Spleen (tissue), 11 donors: Measurements from ENCODE around the gene SP6. TPM values are rescaled to one million over a fixed set of nuclear protein-coding genes. Genes with fewer than 3 reads are reported as not detected.

Experiments used
- DNase-seq: peaks from one replicate; pipeline ENCODE4 v3.0.0-alpha.2; 2020
- H3K27ac ChIP-seq, 8 donors: fragments of 200-600 bp; sonication (generic) in 7 of 8; 1 replicate in 4 of 8; 2 replicates in 4 of 8; pipeline versions ENCODE4 v1.5.0 to v1.8.0; 2016 to 2021; ENCODE audit warnings: inconsistent platforms in 4 of 8, mild to moderate bottlenecking in 4 of 8, moderate library complexity in 1 of 8
- H3K27me3 ChIP-seq, 7 donors: fragments of 200-600 bp; sonication (generic) in 6 of 7; replicated peaks in 1 of 7; 1 replicate in 4 of 7; 2 replicates in 3 of 7; pipeline versions ENCODE4 v1.5.0 to v1.8.0; 2016 to 2021; ENCODE audit warnings: inconsistent platforms in 3 of 7, mild to moderate bottlenecking in 1 of 7
- H3K36me3 ChIP-seq, 6 donors: fragments of 200-600 bp; sonication (generic) in 5 of 6; 1 replicate in 4 of 6; 2 replicates in 2 of 6; pipeline versions ENCODE4 v1.5.0 to v1.8.0; 2016 to 2021; ENCODE audit warnings: inconsistent platforms in 2 of 6
- H3K4me1 ChIP-seq, 6 donors: fragments of 200-600 bp; sonication (generic) in 5 of 6; 1 replicate in 3 of 6; 2 replicates in 3 of 6; pipeline versions ENCODE4 v1.5.0 to v1.8.0; 2016 to 2021; ENCODE audit warnings: inconsistent platforms in 3 of 6
- H3K4me3 ChIP-seq, 8 donors: fragments of 200-600 bp; sonication (generic) in 7 of 8; 1 replicate in 4 of 8; 2 replicates in 4 of 8; pipeline versions ENCODE4 v1.5.0 to v1.8.0; 2016 to 2021; ENCODE audit warnings: inconsistent platforms in 4 of 8, mild to moderate bottlenecking in 4 of 8, moderate library complexity in 2 of 8
- H3K9me3 ChIP-seq, 8 donors: fragments of 200-600 bp; sonication (generic) in 7 of 8; 1 replicate in 4 of 8; 2 replicates in 4 of 8; pipeline versions ENCODE4 v1.5.0 to v1.8.0; 2016 to 2021; ENCODE audit warnings: inconsistent platforms in 4 of 8
- CTCF ChIP-seq, 11 experiments: fragments of 200-600 bp in 7 of 11; fragments of 450-650 bp in 4 of 11; sonication (generic) in 4 of 11; IDR thresholded peaks in 8 of 11; conservative IDR thresholded peaks in 3 of 11; 1 replicate in 7 of 11; 2 replicates in 4 of 11; pipeline versions ENCODE4 v1.4.0 to v1.8.0; 2016 to 2021; ENCODE audit warnings: antibody characterized with exemption in 11 of 11, inconsistent platforms in 4 of 11, mild to moderate bottlenecking in 1 of 11
- POLR2A ChIP-seq, 3 donors: fragments of 450-650 bp; IDR thresholded peaks; one replicate each; pipeline ENCODE4 v1.5.1; 2017; ENCODE audit warnings: antibody characterized with exemption in 3 of 3, mild to moderate bottlenecking in 1 of 3
- POLR2AphosphoS5 ChIP-seq, 3 donors: sonication (generic); formaldehyde crosslinking; IDR thresholded peaks; one replicate each; pipeline ENCODE4 v1.5.1; 2017; ENCODE audit warnings: antibody characterized with exemption in 3 of 3
- WGBS, 5 donors: extraction: QIAGEN DNeasy Blood & Tissue Kit in 3 of 5; methylation state at CpG; one replicate each; pipeline versions ENCODE4 v1.1.5 to v1.1.7; 2013 to 2018; 5-methylcytosine and 5-hydroxymethylcytosine counted together
- intact Hi-C: fragments of 100-400 bp; cut with DNase I; formaldehyde crosslinking; loops from one replicate; pipeline ENCODE4 v1.15.0; 2023; ENCODE audit warnings: low total_unique reads
- polyA plus RNA-seq, 3 donors: library from polyadenylated mRNA; stranded (reverse); fragments of 200-250 nt; gene quantifications; one replicate each; pipeline ENCODE4 v1.2.1, GENCODE V29; 2013
- total RNA-seq, 7 donors: library from RNA; depleted of rRNA in 3 of 7; stranded (reverse); fragments of >200 nt in 3 of 7; fragmentation: NEBNext Ultra II Directional in 4 of 7; extraction: Animal tissue kit (Norgen Biotek cat#: 25700) in 4 of 7; gene quantifications; one replicate each; pipeline versions ENCODE4 v1.1.0 to v1.2.1, GENCODE V29; 2016 to 2021
- donor health status: healthy with polysubstance abuse.
- donor health status: DM: no; HTN: no; CAD: no; lungs with moderate emphysema.
- donor health status: DM: no; HTN: no; CAD: no.
- donor health status: Bipolar disorder and iron deficiency.
- donor health status: healthy.
- donor health status: DM: no; HTN: no; CAD: no.
- donor health status: DM: yes; HTN: yes; CAD: no.

The SP6 gene
- total and polyA plus RNA-seq, 10 donors: 0.11 to 3.0 (median 1.1) TPM

DNA sequence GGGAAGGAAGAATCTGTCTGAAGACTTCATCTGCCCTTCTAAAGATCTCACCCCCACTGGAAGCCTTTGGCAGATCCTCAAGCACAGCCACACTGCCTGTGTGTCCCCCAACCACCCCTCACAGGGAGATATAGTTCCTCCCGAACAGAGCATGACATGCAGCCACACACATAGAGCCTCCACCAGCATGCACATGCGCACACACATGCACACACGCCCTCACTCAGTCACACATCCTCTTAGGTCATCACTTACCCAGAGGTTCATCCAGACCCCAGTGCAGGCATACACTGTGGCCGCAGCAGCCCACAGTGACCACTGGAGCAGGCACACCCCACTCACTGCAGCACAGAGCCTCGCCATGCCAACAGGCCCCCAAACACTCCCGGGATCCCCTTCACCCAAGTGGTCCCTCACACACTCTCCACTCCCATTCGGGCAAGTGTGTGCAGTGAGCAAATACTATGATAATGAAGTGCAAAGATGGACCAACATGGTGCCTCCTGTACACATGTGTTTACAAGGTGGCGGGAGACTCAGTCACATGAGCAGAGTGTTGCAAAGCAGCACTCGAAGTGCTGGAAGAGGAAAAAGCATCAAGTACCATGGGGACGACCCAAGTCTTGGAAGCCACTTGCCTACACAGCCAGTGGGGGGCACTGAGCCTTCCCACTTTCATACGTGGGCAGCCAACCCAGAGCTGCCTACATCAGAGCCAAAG lies 17.0 kb upstream of the SP6 start:
- Histone ChIP-seq H3K9me3 (no peaks in the 10 kb centered on the region), H3K27ac (no peak overlapping the region), H3K36me3 (no peaks in the 10 kb centered on the region), H3K27me3 (peaks cover 0 to 78% (median 17%) of the 10 kb centered on the region in 7 donors), H3K4me3 (no peak overlapping the region), H3K4me1 (peaks cover 0 to 12% (median 1%) of the 10 kb centered on the region in 6 donors)
- intact Hi-C loops: no loop called here
- 78 to 92% (median 82%) methylated on average over 11 of the region's 11 CpGs for WGBS, 5 donors
- no peak for TF ChIP-seq POLR2AphosphoS5 (IDR thresholded peaks at IDR 0.05)
- no peak for TF ChIP-seq CTCF (IDR thresholded peaks at IDR 0.05 in 8 of 11, conservative IDR thresholded peaks at IDR 0.05 in 3 of 11)
- TF ChIP-seq POLR2A (IDR thresholded peaks at IDR 0.05): no peak
- no peak for DNase-seq

DNA sequence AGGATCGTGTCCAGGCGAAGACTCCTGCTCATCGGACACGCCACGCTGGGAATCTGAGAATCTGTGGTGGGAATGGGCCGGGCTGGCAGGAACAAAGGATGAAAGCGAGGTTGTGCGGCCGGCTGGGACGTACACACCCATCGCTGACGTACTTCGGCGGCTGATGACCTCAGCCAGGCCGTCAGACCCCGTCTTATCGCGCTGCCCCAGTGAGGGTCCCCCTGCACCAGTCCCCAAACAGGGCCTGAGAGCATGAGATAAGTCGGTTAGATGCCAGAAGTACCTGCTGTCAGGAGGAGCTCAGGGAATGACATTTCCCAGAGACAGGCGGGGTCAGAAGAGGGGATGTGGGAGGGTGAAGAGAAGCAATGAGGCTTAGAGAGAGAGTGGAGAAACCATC lies 16.0 kb upstream of the SP6 start:
- Histone ChIP-seq H3K4me3 (no peak overlapping the region), H3K4me1 (peaks cover 0 to 10% (median 7%) of the 10 kb centered on the region in 6 donors), H3K9me3 (no peaks in the 10 kb centered on the region), H3K27ac (no peak overlapping the region), H3K36me3 (no peaks in the 10 kb centered on the region), H3K27me3 (peaks cover 0 to 67% (median 8%) of the 10 kb centered on the region in 7 donors)
- no peak for DNase-seq
- 80 to 90% (median 85%) methylated on average over 20 of the region's 20 CpGs for WGBS, 5 donors
- TF ChIP-seq POLR2AphosphoS5 (IDR thresholded peaks at IDR 0.05) (no peak), CTCF (IDR thresholded peaks at IDR 0.05 in 8 of 11, conservative IDR thresholded peaks at IDR 0.05 in 3 of 11) (no peak), POLR2A (IDR thresholded peaks at IDR 0.05) (no peak)
- intact Hi-C loops: no loop called here

- Histone ChIP-seq H3K27ac (no peak overlapping the region), H3K9me3 (no peaks in the 10 kb centered on the region), H3K4me3 (no peak overlapping the region), H3K4me1 (peaks cover 0 to 10% (median 7%) of the 10 kb centered on the region in 6 donors), H3K27me3 (peaks cover 0 to 51% (median 0%) of the 10 kb centered on the region in 7 donors), H3K36me3 (no peaks in the 10 kb centered on the region)
- intact Hi-C loops: no loop called here
- TF ChIP-seq POLR2A (IDR thresholded peaks at IDR 0.05) (no peak), CTCF (IDR thresholded peaks at IDR 0.05 in 8 of 11, conservative IDR thresholded peaks at IDR 0.05 in 3 of 11) (no peak), POLR2AphosphoS5 (IDR thresholded peaks at IDR 0.05) (no peak)
- no peak for DNase-seq
- WGBS, 5 donors: 28 to 55% (median 47%) methylated on average over 6 to 7 of the region's 7 CpGs
These were observed 13.8 kb upstream of the SP6 start for GRCh38 chr17:47864791-47865216.

GRCh38 chr17:47862621-47863440 lies 11.9 kb upstream of the SP6 start:
- Histone ChIP-seq H3K9me3 (no peaks in the 10 kb centered on the region), H3K36me3 (no peaks in the 10 kb centered on the region), H3K4me3 (no peak overlapping the region), H3K27me3 (peaks cover 0 to 44% (median 0%) of the 10 kb centered on the region in 7 donors), H3K27ac (peak overlapping the region in 2 of 8 donors; percentile 13 to 48), H3K4me1 (peaks cover 0 to 10% (median 7%) of the 10 kb centered on the region in 6 donors)
- no peak for DNase-seq
- TF ChIP-seq CTCF (IDR thresholded peaks at IDR 0.05 in 8 of 11, conservative IDR thresholded peaks at IDR 0.05 in 3 of 11): no peak
- TF ChIP-seq POLR2AphosphoS5 (IDR thresholded peaks at IDR 0.05): peak in 1 of 3 donors; percentile 47
- 56 to 74% (median 71%) methylated on average over 7 of the region's 7 CpGs for WGBS, 5 donors
- intact Hi-C loops: no loop called here
